HepG2 (cell line): ENCODE measurements around the gene PGAP1. TPM values are rescaled to one million over a fixed set of nuclear protein-coding genes. Genes with fewer than 3 reads are reported as not detected.
A peak's percentile ranks its signal among the peaks of the same experiment; 100 is the strongest.

Source experiments
- ARNT ChIP-seq: fragments of 450-650 bp; IDR thresholded peaks from 2 replicates; pipeline ENCODE4 v1.6.1; 2017
- ARNTL ChIP-seq: sonication (generic); formaldehyde crosslinking; IDR thresholded peaks from 2 replicates; pipeline ENCODE4 v1.4.0; 2020; ENCODE audit warnings: mild to moderate bottlenecking, missing genetic modification reagents
- BCL6 ChIP-seq: IDR thresholded peaks from 2 replicates; pipeline ENCODE4 v1.6.1; 2016; ENCODE audit warnings: missing genetic modification reagents, missing compliant biosample characterization
- DPF2 ChIP-seq: sonication (generic); formaldehyde crosslinking; IDR thresholded peaks from 2 replicates; pipeline ENCODE4 v1.4.0; 2020; ENCODE audit warnings: mild to moderate bottlenecking, low read depth, missing genetic modification reagents, borderline replicate concordance
- ERF ChIP-seq: IDR thresholded peaks from 2 replicates; pipeline ENCODE4 v1.6.1; 2018; ENCODE audit warnings: missing biosample characterization, missing genetic modification reagents
- KLF12 ChIP-seq: sonication (generic); formaldehyde crosslinking; IDR thresholded peaks from 2 replicates; pipeline ENCODE4 v1.4.0; 2020; ENCODE audit warnings: missing genetic modification reagents, borderline replicate concordance
- MIXL1 ChIP-seq: IDR thresholded peaks from 2 replicates; pipeline ENCODE4 v1.6.1; 2016
- TAF15 ChIP-seq: fragments of 200-400 bp; formaldehyde crosslinking; IDR thresholded peaks from one replicate; pipeline ENCODE4 v1.6.1; 2018; ENCODE audit warnings: mild to moderate bottlenecking, low read depth, low read length; ENCODE audit not compliant: poor library complexity, severe bottlenecking
- TBL1XR1 ChIP-seq: fragments of 150-350 bp; IDR thresholded peaks from 2 replicates; pipeline ENCODE4 v1.6.1; 2014; ENCODE audit warnings: borderline replicate concordance, low read length; ENCODE audit not compliant: partially characterized antibody
- TRIM24 ChIP-seq: sonication (generic); formaldehyde crosslinking; IDR thresholded peaks from 2 replicates; pipeline ENCODE4 v1.8.0; 2022; ENCODE audit warnings: mild to moderate bottlenecking, missing genetic modification reagents
- ZFP37 ChIP-seq: sonication (generic); formaldehyde crosslinking; IDR thresholded peaks from 2 replicates; pipeline ENCODE4 v1.4.0; 2020; ENCODE audit warnings: missing genetic modification reagents, borderline replicate concordance
- ZFX ChIP-seq: sonication (generic); formaldehyde crosslinking; IDR thresholded peaks from 2 replicates; pipeline ENCODE4 v1.4.0; 2020; ENCODE audit warnings: mild to moderate bottlenecking, low read depth, missing genetic modification reagents, moderate library complexity
- ZNF572 ChIP-seq: sonication (generic); formaldehyde crosslinking; IDR thresholded peaks from 2 replicates; pipeline ENCODE4 v1.5.1; 2020; ENCODE audit warnings: mild to moderate bottlenecking, missing genetic modification reagents
- ZNF639 ChIP-seq: conservative IDR thresholded peaks from 2 replicates; pipeline ENCODE4 v1.6.1; 2018; ENCODE audit warnings: missing genetic modification reagents
- polyA plus RNA-seq, 8 experiments: library from polyadenylated mRNA; depleted of rRNA in 3 of 8; stranded (reverse) in 7 of 8; unstranded in 1 of 8; fragments of >200 nt; fragmentation: Illumina TruSeq in 4 of 8; extraction: Trizol in 4 of 8; gene quantifications; 2 replicates each; pipeline versions ENCODE4 v1.2.1 to v1.2.3, GENCODE V29; 2011 to 2016; ENCODE audit warnings: low read depth in 4 of 8, missing spikeins in 1 of 8, mixed read lengths in 1 of 8; ENCODE audit not compliant: insufficient read depth in 1 of 8
- total RNA-seq, 5 experiments: library from RNA; depleted of rRNA; stranded (reverse); fragments of >200 nt; fragmentation: Illumina TruSeq; extraction: Trizol; gene quantifications; 2 replicates each; pipeline ENCODE4 v1.2.3, GENCODE V29; 2016; ENCODE audit warnings: low read depth in 1 of 5
- TF ChIP-seq, protein P1 (sequence below): sonication (generic); formaldehyde crosslinking; IDR thresholded peaks from 2 replicates; pipeline ENCODE4 v1.5.1; 2020; ENCODE audit warnings: missing genetic modification reagents, mild to moderate bottlenecking, borderline replicate concordance
- TF ChIP-seq, protein P2 (sequence below): sonication (generic); formaldehyde crosslinking; IDR thresholded peaks from 2 replicates; pipeline ENCODE4 v1.4.0; 2020; ENCODE audit warnings: missing genetic modification reagents
- TF ChIP-seq, protein P3 (sequence below): sonication (generic); formaldehyde crosslinking; IDR thresholded peaks from 2 replicates; pipeline ENCODE4 v1.5.0; 2020; ENCODE audit warnings: missing genetic modification reagents, mild to moderate bottlenecking, borderline replicate concordance

The PGAP1 gene
- total and polyA plus RNA-seq, 2 of the 13 experiments (the other 11 are each of a cell fraction or from before 2014, with no cell fraction given), result 4.1 to 6.4 TPM

- TF ChIP-seq, protein P1, sequence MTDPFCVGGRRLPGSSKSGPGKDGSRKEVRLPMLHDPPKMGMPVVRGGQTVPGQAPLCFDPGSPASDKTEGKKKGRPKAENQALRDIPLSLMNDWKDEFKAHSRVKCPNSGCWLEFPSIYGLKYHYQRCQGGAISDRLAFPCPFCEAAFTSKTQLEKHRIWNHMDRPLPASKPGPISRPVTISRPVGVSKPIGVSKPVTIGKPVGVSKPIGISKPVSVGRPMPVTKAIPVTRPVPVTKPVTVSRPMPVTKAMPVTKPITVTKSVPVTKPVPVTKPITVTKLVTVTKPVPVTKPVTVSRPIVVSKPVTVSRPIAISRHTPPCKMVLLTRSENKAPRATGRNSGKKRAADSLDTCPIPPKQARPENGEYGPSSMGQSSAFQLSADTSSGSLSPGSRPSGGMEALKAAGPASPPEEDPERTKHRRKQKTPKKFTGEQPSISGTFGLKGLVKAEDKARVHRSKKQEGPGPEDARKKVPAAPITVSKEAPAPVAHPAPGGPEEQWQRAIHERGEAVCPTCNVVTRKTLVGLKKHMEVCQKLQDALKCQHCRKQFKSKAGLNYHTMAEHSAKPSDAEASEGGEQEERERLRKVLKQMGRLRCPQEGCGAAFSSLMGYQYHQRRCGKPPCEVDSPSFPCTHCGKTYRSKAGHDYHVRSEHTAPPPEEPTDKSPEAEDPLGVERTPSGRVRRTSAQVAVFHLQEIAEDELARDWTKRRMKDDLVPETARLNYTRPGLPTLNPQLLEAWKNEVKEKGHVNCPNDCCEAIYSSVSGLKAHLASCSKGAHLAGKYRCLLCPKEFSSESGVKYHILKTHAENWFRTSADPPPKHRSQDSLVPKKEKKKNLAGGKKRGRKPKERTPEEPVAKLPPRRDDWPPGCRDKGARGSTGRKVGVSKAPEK (CRISPR knock-in tag), result no peak
- TF ChIP-seq TRIM24, result no peak
- TF ChIP-seq ZNF639 (CRISPR knock-in tag), result peak; percentile 49
- TF ChIP-seq TBL1XR1, result no peak
- no peak for TF ChIP-seq DPF2 (CRISPR knock-in tag)
- peak; percentile 19; the same call in 1 of the 2 replicates for TF ChIP-seq BCL6 (CRISPR knock-in tag)
- TF ChIP-seq, protein P2, sequence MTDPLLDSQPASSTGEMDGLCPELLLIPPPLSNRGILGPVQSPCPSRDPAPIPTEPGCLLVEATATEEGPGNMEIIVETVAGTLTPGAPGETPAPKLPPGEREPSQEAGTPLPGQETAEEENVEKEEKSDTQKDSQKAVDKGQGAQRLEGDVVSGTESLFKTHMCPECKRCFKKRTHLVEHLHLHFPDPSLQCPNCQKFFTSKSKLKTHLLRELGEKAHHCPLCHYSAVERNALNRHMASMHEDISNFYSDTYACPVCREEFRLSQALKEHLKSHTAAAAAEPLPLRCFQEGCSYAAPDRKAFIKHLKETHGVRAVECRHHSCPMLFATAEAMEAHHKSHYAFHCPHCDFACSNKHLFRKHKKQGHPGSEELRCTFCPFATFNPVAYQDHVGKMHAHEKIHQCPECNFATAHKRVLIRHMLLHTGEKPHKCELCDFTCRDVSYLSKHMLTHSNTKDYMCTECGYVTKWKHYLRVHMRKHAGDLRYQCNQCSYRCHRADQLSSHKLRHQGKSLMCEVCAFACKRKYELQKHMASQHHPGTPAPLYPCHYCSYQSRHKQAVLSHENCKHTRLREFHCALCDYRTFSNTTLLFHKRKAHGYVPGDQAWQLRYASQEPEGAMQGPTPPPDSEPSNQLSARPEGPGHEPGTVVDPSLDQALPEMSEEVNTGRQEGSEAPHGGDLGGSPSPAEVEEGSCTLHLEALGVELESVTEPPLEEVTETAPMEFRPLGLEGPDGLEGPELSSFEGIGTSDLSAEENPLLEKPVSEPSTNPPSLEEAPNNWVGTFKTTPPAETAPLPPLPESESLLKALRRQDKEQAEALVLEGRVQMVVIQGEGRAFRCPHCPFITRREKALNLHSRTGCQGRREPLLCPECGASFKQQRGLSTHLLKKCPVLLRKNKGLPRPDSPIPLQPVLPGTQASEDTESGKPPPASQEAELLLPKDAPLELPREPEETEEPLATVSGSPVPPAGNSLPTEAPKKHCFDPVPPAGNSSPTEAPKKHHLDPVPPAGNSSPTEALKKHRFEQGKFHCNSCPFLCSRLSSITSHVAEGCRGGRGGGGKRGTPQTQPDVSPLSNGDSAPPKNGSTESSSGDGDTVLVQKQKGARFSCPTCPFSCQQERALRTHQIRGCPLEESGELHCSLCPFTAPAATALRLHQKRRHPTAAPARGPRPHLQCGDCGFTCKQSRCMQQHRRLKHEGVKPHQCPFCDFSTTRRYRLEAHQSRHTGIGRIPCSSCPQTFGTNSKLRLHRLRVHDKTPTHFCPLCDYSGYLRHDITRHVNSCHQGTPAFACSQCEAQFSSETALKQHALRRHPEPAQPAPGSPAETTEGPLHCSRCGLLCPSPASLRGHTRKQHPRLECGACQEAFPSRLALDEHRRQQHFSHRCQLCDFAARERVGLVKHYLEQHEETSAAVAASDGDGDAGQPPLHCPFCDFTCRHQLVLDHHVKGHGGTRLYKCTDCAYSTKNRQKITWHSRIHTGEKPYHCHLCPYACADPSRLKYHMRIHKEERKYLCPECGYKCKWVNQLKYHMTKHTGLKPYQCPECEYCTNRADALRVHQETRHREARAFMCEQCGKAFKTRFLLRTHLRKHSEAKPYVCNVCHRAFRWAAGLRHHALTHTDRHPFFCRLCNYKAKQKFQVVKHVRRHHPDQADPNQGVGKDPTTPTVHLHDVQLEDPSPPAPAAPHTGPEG (CRISPR knock-in tag), result no peak
- no peak for TF ChIP-seq ZNF572 (CRISPR knock-in tag)
- peak; percentile 81; the same call in 1 of the 2 replicates for TF ChIP-seq ERF (CRISPR knock-in tag)
- TF ChIP-seq TAF15, result peak; percentile 93
- no peak for TF ChIP-seq KLF12 (CRISPR knock-in tag)
- 0 out of 2 replicates have a peak, but pooled peaks have one; percentile 8 for TF ChIP-seq ARNTL (CRISPR knock-in tag)
- TF ChIP-seq, protein P3, sequence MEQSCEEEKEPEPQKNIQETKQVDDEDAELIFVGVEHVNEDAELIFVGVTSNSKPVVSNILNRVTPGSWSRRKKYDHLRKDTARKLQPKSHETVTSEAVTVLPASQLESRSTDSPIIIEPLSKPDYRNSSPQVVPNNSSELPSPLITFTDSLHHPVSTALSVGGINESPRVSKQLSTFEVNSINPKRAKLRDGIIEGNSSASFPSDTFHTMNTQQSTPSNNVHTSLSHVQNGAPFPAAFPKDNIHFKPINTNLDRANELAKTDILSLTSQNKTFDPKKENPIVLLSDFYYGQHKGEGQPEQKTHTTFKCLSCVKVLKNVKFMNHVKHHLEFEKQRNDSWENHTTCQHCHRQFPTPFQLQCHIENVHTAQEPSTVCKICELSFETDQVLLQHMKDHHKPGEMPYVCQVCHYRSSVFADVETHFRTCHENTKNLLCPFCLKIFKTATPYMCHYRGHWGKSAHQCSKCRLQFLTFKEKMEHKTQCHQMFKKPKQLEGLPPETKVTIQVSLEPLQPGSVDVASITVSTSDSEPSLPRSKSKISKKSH (CRISPR knock-in tag), result peak; percentile 70; the same call in 1 of the 2 replicates
- TF ChIP-seq ARNT, result no peak
- peak; percentile 49; the same call in 1 of the 2 replicates for TF ChIP-seq ZFP37 (CRISPR knock-in tag)
- peak; percentile 97 for TF ChIP-seq ZFX
- no peak for TF ChIP-seq MIXL1 (CRISPR knock-in tag)
Observed at GRCh38 chr2:196926562-196927375, at the start of gene PGAP1 (continued).
